GM18867 (cell line): Measurements from ENCODE around the gene MAP1A.
"Not testable (repeated sequence)": the region's sequence is repeated elsewhere in the genome, so short reads cannot be mapped to it uniquely, and the experiment has no call there.

Experiments
- ATAC-seq: cut with Tn5 transposase; IDR thresholded peaks from one replicate; pipeline ENCODE4 v1.9.1; 2021; ENCODE audit warnings: mild to moderate bottlenecking, moderate library complexity; ENCODE audit not compliant: unreplicated experiment

Gene MAP1A

GRCh38 chr15:43528542-43529007 lies 11.2 kb downstream of the MAP1A start:
- ATAC-seq, result no peak

GRCh38 chr15:43529141-43529540 lies 11.7 kb downstream of the MAP1A start:
- no peak for ATAC-seq

GRCh38 chr15:43529587-43530345 lies 12.4 kb downstream of the MAP1A start:
- ATAC-seq, result no peak

- no peak for ATAC-seq
Observed at GRCh38 chr15:43531018-43531670, 13.7 kb downstream of the MAP1A start.

- not testable (repeated sequence) for ATAC-seq
Observed at GRCh38 chr15:43532826-43533225, 15.4 kb downstream of the MAP1A start.

- no peak for ATAC-seq
Observed at GRCh38 chr15:43534897-43535296, 17.5 kb downstream of the MAP1A start.

- no peak for ATAC-seq
Observed at GRCh38 chr15:43538091-43538490, 20.7 kb downstream of the MAP1A start.

GRCh38 chr15:43541785-43542184 lies 24.4 kb downstream of the MAP1A start:
- ATAC-seq, result no peak

- no peak for ATAC-seq
Observed at GRCh38 chr15:43544266-43544665, 26.9 kb downstream of the MAP1A start.

GRCh38 chr15:43545426-43545825 lies 28.0 kb downstream of the MAP1A start:
- ATAC-seq, result no peak

- no peak for ATAC-seq
Observed at GRCh38 chr15:43547539-43547938, 30.1 kb downstream of the MAP1A start.

GRCh38 chr15:43550527-43551363 lies 33.3 kb downstream of the MAP1A start:
- no peak for ATAC-seq

GRCh38 chr15:43552256-43552655 lies 34.8 kb downstream of the MAP1A start:
- ATAC-seq, result no peak

GRCh38 chr15:43552986-43553385 lies 35.6 kb downstream of the MAP1A start:
- ATAC-seq, result no peak

- ATAC-seq, result not testable (repeated sequence)
Observed at GRCh38 chr15:43562753-43563152, 45.3 kb downstream of the MAP1A start.

GRCh38 chr15:43563793-43564192 lies 46.4 kb downstream of the MAP1A start:
- ATAC-seq, result not testable (repeated sequence)

GRCh38 chr15:43566615-43567014 lies 49.2 kb downstream of the MAP1A start:
- not testable (repeated sequence) for ATAC-seq

- not testable (repeated sequence) for ATAC-seq
Observed at GRCh38 chr15:43574607-43575006, 57.2 kb downstream of the MAP1A start.
